Osteoblast (primary cell): ENCODE measurements around the gene DHX16. TPM values are rescaled to one million over a fixed set of nuclear protein-coding genes. Genes with fewer than 3 reads are reported as not detected.
"Not testable (repeated sequence)": the region's sequence is repeated elsewhere in the genome, so short reads cannot be mapped to it uniquely, and the experiment has no call there.

Experiments used
- DNase-seq: peaks from one replicate; pipeline ENCODE4 v3.0.0; 2011; ENCODE audit warnings: low spot score, mixed read lengths; ENCODE audit not compliant: insufficient read length; ENCODE audit errors: missing footprints
- H2AFZ ChIP-seq: 2 replicates; pipeline ENCODE4 v1.6.0; 2011; ENCODE audit warnings: mild to moderate bottlenecking, low read length
- H3K27ac ChIP-seq: 2 replicates; pipeline ENCODE4 v1.5.1; 2011; ENCODE audit warnings: mild to moderate bottlenecking, low read depth, low read length, moderate library complexity
- H3K27me3 ChIP-seq: 2 replicates; pipeline ENCODE4 v1.6.0; 2012; ENCODE audit warnings: mild to moderate bottlenecking, control low read depth, inconsistent platforms, low read length, moderate library complexity; ENCODE audit not compliant: insufficient read depth
- H3K36me3 ChIP-seq: 2 replicates; pipeline ENCODE4 v1.5.1; 2011; ENCODE audit warnings: mild to moderate bottlenecking, low read length, control low read depth, moderate library complexity; ENCODE audit not compliant: insufficient read depth
- H3K4me1 ChIP-seq: 2 replicates; pipeline ENCODE4 v1.5.1; 2011; ENCODE audit warnings: mild to moderate bottlenecking, low read length, control low read depth, moderate library complexity; ENCODE audit not compliant: insufficient read depth
- H3K4me2 ChIP-seq: 2 replicates; pipeline ENCODE4 v1.6.0; 2011; ENCODE audit warnings: mild to moderate bottlenecking, low read length; ENCODE audit not compliant: insufficient read depth
- H3K4me3 ChIP-seq: fragments of 200-600 bp; sonication (generic); 3 replicates; pipeline ENCODE4 v1.5.1; 2012; ENCODE audit warnings: mild to moderate bottlenecking, low read length, inconsistent platforms; ENCODE audit not compliant: insufficient read depth
- H3K79me2 ChIP-seq: 2 replicates; pipeline ENCODE4 v1.6.0; 2012; ENCODE audit warnings: mild to moderate bottlenecking, low read length, control low read depth, inconsistent platforms; ENCODE audit not compliant: insufficient read depth
- H3K9me3 ChIP-seq: 2 replicates; pipeline ENCODE4 v1.5.1; 2011; ENCODE audit warnings: low read depth, low read length, control low read depth
- H4K20me1 ChIP-seq: 2 replicates; pipeline ENCODE4 v1.6.0; 2012; ENCODE audit warnings: mild to moderate bottlenecking, low read length, control low read depth; ENCODE audit not compliant: insufficient read depth
- CTCF ChIP-seq: IDR thresholded peaks from 2 replicates; pipeline ENCODE4 v1.5.1; 2011; ENCODE audit warnings: mild to moderate bottlenecking, low read depth, low read length, moderate library complexity; ENCODE audit errors: extremely low read depth
- total RNA-seq: library from RNA; depleted of rRNA; stranded (reverse); fragments of >200 nt; gene quantifications from 2 replicates; pipeline ENCODE4 v1.2.3, GENCODE V29; 2012

DHX16 gene
- total RNA-seq, 1 donor = 26.1 TPM

DNA sequence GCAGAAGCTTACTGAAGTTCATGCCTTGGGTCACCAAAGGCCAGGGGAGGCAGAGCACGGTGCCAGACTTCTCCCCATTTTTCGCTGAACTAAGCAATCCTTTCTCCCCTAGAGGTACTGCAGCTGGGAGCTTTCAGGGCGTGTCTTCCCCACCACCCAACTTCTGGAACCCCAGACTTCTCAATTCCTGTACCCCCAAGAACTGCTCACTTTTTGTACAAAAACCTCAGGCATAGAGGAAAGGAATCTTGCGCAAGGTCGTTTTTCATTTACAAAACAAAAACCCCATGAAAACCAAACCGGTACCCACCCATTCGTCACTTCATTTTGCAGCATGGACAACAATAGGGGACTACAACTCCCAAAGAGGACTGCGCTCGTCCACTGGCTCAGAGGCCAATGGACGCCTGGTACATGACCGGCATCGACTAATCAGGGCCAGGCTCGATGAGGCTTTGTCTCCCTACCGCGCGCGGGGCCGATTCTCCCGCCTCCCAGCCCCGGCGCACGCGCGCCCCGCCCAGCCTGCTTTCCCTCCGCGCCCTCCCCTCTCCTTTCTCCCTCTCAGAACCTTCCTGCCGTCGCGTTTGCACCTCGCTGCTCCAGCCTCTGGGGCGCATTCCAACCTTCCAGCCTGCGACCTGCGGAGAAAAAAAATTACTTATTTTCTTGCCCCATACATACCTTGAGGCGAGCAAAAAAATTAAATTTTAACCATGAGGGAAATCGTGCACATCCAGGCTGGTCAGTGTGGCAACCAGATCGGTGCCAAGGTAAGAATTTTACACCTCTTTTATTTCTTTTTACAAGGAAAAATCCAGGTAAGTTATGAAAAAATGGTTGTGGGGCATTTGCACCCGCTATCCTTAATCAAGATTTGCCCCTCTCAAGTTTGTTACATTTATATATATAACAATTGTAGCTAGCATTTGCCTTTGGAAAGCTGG is 47.3 kb upstream of the DHX16 start, which contains the start of gene TUBB:
TUBB (plus strand) TSS at position 562 of the 947 bp plus-strand sequence; CDS start at position 717, 155 bp downstream.
- peaks cover 36% of the 10 kb centered on the region for H3K36me3 ChIP-seq
- peak within 1 kb of the TSS; percentile 93 for H3K4me3 ChIP-seq
- H3K27me3 ChIP-seq = no peaks in the 10 kb centered on the region
- H3K4me1 ChIP-seq = peaks cover 43% of the 10 kb centered on the region
- peak within 1 kb of the TSS; percentile 91 for H3K4me2 ChIP-seq
- H4K20me1 ChIP-seq = peaks cover 34% of the 10 kb centered on the region
- no peaks in the 10 kb centered on the region for H3K9me3 ChIP-seq
- peak; percentile 98 for DNase-seq
- peak within 1 kb of the TSS; percentile 87 for H3K27ac ChIP-seq
- peak within 1 kb of the TSS; percentile 53 for H2AFZ ChIP-seq
- no peak for TF ChIP-seq CTCF
- peaks cover 70% of the 10 kb centered on the region for H3K79me2 ChIP-seq

- H3K36me3 ChIP-seq = peaks cover 35% of the 10 kb centered on the region
Observed at GRCh38 chr6:30719356-30719755, 46.5 kb upstream of the DHX16 start.

DNA sequence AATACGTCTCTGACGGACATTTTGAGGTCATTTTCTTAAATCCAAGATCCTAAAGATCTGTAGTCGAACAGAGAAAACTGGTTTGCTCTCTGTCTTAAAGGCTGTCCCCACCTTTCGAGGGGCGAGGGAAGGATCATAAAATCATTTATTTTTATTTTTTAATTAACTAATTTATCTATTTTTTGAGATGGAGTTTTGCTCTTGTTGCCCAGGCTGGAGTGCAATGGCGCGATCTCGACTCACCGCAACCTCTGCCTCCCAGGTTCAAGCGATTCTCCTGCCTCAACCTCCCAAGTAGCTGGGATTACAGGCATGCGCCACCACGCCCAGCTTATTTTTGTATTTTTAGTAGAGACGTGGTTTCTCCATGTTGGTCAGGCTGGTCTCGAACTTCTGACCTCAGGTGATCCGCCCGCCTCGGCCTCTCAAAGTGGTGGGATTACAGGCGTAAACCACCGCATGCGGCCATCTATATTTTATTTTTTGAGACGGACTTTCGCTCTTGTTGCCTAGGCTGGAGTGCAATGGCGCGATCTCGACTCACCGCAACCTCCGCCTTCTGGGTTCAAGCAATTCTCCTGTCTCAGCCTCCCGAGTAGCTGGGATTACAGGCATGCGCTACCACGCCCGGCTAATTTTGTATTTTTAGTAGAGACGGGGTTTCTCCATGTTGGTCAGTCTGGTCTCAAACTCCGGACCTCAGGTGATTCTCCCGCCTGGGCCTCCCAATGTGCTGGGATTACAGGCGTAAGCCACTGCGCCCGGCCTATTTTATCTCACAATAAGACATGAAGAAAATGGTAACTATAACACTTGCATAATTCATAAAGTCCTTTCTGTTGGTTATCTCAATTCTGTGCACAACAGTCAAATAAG is 45.3 kb upstream of the DHX16 start:
- peak overlapping the region; percentile 85 for H3K27ac ChIP-seq
- H3K4me1 ChIP-seq = peaks cover 25% of the 10 kb centered on the region
- peak overlapping the region; percentile 88 for H3K4me2 ChIP-seq
- not testable (repeated sequence) for DNase-seq, H2AFZ ChIP-seq, H3K27me3 ChIP-seq, H3K9me3 ChIP-seq
- H3K4me3 ChIP-seq = peak overlapping the region; percentile 87
- H3K79me2 ChIP-seq = peaks cover 50% of the 10 kb centered on the region
- peaks cover 15% of the 10 kb centered on the region for H4K20me1 ChIP-seq
- peaks cover 35% of the 10 kb centered on the region for H3K36me3 ChIP-seq

More at GRCh38 chr6:30719356-30719755, 46.5 kb upstream of the DHX16 start:
- Histone ChIP-seq H3K27ac (peak overlapping the region; percentile 58), H3K4me2 (peak overlapping the region; percentile 91), H3K9me3 (no peaks in the 10 kb centered on the region), H3K79me2 (peaks cover 63% of the 10 kb centered on the region), H3K4me1 (peaks cover 36% of the 10 kb centered on the region), H4K20me1 (peaks cover 27% of the 10 kb centered on the region), H2AFZ (peak overlapping the region; percentile 53), H3K27me3 (no peaks in the 10 kb centered on the region), H3K4me3 (peak overlapping the region; percentile 93)
- no peak for DNase-seq
- TF ChIP-seq CTCF = no peak

- no peak for TF ChIP-seq CTCF
- Histone ChIP-seq H2AFZ (peak within 1 kb of the TSS; percentile 91), H3K79me2 (peaks cover 42% of the 10 kb centered on the region)
Observed at GRCh38 chr6:30717129-30717844, 44.5 kb upstream of the DHX16 start, which contains the start of gene MDC1. MDC1 (minus strand) TSS chr6:30717281; CDS start chr6:30715175, 2,106 bp downstream.

More at GRCh38 chr6:30717129-30717844, 44.5 kb upstream of the DHX16 start, which contains the start of gene MDC1:
- no peaks in the 10 kb centered on the region for H3K9me3 ChIP-seq
- no peaks in the 10 kb centered on the region for H3K27me3 ChIP-seq
- peak within 1 kb of the TSS; percentile 93 for H3K4me2 ChIP-seq
- peak within 1 kb of the TSS; percentile 98 for H3K27ac ChIP-seq
- DNase-seq = peak; percentile 99
- H3K4me1 ChIP-seq = peaks cover 18% of the 10 kb centered on the region
- H4K20me1 ChIP-seq = peaks cover 8% of the 10 kb centered on the region
- H3K4me3 ChIP-seq = peak within 1 kb of the TSS; percentile 87
- peaks cover 35% of the 10 kb centered on the region for H3K36me3 ChIP-seq
